GM04504 (cell line): ENCODE results near the gene FILIP1L.

Source experiments
- DNase-seq: peaks from one replicate; pipeline ENCODE4 v3.0.0-alpha.2; 2012; ENCODE audit warnings: low read depth

Gene FILIP1L

DNA sequence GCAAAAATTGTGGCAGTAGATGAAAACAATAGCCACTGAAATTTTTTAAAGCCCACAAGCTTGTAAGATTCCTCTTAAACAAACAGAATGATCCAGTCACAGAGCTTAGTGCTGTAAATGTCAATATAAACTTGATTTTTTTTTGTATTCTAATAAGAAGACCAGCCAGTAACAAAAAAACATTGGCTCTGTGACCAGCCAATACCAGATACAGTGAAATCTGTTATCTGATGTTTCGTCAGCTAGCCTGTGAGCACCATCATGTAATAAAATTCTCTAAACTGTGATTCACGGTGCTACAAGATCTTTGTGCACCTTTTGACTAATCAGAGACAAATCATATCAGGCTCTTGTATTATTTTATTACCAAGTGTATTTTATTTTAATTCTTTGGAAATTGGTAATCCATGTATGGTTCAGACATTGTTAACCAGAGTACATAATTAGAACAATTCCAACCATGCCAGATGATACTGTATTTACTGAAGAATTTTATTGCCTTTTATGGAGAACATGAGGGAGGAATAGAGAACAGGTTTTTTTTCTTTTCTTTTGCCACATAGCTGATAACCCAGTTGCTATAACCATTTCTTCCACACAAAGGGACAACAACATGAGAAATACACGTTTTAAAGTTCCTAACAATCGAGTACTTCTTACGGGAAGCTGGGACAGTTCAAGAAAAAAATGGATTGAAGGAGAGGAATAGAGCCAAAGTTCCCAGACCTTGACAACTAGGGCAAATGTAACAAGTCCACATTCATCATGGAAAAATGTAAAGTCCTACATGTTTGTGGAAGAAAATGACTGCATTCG, 71.9 kb downstream of the FILIP1L start:
- DNase-seq = peak; percentile 68

DNA sequence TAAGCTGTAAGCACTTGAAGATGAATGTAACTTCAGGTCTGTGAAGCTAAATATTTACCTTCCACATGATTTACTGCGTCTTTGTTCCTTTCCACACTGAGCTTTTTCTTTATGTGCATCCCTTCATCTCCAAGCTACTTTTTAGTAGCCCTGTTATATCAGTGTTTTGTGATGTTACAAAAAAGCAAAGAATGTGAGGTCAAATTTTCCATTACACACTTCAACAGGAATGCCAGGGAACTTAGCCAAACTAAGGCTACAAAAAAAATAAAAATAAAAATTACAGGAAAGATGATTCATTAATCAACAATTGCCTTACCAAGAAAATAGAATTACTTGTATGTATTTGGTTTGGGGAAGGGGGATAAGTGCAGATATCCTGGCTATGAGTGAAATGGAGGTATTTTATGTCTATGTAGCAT, 73.0 kb downstream of the FILIP1L start:
- peak; percentile 67 for DNase-seq

DNA sequence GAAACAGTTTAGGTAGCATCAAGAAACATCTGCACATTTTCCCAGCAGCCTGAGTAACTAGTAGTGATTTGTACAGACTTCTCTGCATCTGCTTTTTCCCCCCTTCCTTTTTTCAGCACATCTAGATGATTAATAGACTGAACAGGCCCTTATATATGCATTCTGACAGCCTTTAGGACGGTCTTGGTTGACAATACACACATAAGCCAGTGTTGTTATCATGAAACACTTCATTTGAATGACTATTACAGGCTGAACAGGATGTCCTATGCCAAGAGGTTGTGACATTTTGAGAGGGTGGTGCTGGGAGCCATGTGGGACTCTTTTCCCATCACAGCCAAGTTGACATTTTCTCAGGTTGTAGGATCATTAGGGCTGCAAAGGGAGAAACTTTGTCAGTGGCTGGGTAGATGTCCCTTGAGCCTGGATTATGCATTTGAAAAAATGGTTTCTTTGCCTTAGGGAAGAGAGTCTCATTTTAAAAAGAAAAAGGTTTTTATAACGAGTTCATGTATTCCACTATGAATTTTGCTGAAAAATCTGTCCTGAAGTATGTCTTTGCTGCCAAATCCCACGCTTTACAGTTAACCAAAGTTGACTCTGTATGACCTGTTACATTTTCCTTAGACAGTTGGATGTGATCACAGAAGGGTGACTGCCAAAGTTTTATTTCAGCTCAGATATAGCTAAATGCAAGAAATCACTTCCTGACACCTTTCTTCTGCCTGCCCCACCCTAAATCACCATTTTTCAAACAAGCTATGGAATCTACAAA, 73.7 kb downstream of the FILIP1L start:
- DNase-seq = no peak

DNA sequence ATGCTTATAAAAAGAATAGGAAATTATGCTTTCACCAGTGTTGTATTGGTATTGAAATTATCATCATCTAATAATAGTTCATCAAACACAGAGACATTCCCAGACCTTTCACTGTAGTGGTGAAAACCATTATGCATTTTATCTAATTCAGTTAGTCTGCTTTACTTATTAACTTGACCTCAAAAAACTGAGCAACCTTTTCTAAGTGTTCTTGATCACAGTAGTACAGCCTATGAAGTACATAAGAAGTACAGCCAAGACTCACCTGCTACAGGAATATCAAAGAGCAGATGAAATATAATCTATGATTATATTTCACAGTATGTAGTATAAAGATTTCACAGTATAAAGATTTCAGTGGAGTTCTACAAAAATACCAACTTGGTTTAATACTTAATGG, 75.2 kb downstream of the FILIP1L start:
- no peak for DNase-seq

DNA sequence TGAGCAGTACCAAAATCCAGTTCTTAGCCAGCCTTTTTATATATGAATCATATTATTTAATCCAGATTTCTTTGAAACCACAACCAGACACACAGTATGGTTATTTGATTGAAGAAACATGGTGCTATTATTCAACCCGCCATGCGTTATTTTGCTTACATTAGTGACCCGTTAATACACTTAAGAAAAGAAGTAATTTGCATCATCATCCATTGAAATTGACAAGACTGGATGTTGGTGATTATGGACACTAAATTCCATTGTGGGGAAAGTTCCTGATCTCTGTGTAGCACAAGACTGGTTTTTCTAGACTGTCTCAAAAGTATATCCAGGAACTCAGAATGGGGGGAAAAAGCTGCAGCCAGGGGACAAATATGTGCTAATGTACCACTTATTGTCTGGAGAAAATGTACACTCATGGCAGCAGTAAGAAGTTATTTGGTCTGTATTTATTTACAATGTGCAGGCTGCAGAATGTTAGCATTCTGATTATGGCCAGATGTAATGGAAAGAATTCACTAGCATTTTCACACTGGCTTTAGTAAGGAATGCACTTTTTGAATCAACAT, 80.3 kb downstream of the FILIP1L start:
- DNase-seq = no peak

DNA sequence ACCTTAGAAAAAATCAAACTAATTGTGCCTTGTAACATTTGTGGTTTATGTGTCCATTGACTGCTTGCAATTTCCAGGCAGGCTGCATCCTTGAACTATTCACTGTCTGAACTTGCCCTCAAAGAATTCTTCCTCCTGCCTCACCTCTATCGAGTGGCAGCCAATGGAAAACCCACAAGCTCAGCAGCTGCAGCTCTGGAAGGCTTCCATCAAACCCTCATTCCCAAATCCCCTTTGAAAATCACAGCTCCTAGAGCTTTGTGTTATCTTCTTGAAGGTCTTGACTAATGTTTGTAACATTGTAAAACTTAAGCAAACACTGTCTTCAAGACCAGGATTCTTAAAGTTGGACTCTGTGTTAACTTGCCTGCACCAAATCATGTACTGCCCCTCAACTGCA, 81.1 kb downstream of the FILIP1L start:
- DNase-seq = no peak

DNA sequence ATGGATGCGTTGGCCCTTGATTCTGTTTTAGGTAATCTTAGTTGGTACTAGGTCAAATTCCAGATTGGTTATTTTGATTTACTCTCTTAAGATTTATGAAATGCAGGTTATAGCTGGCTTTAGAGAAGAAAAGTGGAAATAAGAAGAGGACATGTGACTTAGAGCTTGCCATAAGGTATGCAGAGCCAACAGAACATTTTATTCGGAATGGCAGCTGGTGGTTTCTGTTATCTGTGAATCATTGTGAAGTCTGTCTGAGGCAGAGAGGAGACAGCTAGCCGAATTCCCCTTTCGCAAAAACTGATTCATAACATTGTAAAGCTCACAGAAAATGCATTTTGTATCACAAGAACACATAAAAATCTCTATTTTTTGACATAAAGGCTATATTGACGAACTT, 82.1 kb downstream of the FILIP1L start:
- DNase-seq = no peak

DNA sequence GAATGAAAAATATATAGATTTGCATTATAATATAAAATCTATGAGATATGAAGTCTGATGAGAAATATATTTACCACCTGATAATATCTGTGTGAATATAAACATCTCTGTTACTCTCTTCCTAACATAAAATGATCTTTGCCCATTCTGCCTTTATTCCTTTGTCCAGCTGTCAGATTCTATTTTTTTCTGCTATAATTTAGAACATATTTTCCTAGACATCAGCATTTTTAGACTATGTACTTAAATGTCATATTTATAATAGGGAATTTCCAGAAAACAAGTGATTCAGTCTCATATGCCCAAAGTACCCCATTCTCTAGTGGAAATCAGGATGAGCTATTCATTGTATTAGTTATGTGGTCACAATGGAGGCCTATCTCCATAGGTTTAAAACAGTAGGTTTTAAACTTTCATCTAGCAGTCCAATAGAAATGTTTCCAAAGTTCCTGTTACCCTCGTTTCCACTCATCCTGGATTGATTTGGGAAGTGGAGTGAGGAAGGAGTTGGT, 83.3 kb downstream of the FILIP1L start:
- DNase-seq = no peak

DNA sequence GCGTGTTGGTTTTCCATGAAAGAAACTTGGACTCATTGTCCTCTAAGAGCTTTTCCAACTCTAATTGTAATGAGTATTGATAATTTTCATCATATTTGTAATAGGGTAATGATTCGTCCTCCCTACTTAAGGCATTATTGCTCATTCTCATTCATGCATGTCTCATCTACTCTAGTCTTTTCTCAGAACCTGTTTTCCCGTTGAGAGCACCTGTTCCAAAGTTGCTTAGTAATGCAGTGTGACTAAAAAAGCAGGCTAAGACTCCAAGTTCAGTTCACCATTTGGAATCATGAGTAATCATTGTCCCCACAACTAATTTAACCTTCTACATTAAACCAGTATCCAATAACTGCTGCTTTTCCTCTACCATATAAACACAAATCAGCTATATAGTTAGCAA, 84.0 kb downstream of the FILIP1L start:
- no peak for DNase-seq

DNA sequence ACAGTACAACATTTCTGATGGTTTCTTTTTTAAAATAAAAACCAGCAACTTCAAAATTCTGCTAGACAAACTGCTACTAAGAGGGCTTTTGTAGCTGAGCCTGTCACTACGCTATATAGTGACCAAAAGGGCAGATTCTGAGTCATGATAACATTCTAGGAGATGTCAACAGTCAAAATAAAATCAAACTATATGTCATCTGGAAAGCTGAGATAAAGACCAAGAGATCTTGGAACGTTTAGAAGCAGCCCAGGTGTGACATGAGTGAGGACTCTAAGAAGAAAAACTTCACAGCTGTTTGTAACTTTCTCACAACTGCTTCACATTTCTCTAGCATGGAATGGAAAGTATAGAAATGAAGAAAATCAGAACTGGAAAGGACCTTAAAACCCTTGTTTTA, 84.6 kb downstream of the FILIP1L start:
- DNase-seq = no peak

DNA sequence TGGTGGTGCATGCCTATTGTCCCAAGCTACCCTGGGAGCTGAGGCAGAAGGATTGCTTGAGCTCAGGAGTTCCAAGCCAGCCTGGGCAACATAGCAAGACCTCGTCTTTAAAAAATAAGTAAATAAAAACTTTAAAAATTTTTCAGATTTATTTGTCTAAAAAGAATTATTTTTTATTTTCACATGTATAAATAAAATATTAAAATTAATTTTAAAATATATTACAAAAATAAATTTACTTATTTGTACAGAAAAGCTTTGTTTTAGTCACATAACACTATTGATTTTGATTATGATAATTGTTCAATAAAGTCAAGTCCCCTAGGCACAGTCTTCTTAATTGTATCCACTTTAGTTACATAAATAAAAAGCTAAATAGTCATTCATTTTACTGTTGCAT, 85.2 kb downstream of the FILIP1L start:
- no peak for DNase-seq

DNA sequence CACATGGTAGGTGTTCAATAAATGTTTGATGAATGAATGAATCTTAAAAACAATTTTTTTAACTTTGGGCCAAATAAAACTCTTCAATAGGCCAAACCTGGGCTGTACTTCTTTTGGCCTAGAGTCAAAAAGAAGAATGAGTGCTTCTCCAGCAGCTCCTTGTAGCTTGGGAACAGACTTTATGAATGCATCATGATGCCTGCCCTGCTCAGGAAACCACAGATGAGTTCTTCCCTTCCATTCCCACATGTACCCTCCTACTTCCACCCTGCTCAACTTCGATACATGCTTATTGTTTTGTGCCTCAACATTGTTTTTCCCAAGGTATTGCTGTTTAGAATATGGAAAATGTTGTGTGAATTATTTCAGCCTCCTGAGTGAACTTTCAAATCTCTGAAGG, 87.0 kb downstream of the FILIP1L start:
- DNase-seq = no peak

DNA sequence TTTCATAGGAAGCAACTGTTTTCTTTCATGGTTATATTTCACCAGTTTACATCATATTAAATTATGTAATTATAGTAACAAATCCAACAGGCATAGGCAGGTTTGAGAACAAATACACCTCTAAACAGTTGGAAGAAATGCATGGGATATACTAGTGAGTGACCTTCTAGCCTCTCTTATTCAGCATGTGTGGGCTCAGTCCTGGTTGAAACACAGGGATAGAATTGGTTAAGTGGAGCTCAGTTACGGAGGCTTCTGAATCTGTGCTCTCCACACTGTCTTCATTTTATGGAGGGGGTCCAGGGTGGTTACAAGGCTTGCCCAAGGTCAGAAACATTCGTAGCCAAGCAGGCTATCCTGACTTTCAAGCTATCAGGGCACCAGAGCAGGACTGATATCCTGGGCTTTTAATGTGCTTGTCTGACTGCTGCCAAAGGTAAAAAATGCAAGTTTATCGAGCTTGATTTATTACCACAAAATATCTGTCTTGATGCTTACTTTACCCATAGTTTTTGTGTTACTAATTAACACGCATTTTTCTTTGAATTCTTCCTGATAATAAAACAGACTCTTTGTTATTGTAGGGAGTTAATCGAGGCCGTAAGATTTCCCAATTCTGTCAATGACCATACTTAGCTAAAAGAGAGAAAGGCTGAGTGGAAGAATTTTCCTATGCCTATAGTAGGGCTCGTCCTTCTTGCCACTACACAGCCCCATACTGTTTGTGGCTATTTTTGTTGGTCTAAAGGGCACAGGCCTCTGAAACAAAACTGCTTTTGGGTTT, 89.6 kb downstream of the FILIP1L start:
- DNase-seq = no peak

DNA sequence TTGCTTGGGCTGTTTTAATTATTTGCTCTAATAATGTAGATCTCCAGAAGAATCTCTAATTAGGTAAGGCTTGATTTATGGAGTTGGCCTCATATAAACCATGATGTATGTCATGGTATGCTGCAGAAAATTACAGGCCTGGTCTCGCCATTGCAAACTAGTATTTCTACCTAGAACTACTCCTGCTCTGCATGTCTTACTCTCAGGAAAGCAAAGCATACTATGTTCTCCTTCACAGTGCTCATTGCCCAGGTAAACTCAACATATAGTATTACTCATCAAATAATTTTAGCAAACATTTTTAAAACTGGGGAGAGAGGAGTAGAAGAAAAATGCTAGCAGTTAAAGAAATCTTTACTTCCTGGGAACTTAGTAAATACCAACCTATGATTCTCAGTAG, 90.7 kb downstream of the FILIP1L start:
- no peak for DNase-seq

DNA sequence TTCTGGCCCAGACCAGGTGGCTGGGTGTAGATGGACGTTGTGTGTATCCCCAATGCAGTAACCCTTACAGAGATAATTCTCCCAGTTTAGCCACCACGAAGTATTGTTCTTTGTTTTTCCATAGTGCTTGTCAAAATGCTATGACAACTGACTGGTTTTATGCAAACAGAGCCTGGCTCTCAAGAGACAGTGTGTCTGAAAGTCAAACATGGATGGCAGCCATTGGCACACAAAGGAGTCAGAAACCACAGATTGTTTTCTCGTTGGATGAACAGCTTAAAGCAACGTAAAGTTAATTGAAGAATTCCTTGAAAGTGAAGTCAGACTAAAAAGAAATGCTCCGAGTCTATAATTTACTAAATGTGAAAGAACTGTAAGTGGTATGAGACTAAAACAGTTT, 91.2 kb downstream of the FILIP1L start:
- no peak for DNase-seq

DNA sequence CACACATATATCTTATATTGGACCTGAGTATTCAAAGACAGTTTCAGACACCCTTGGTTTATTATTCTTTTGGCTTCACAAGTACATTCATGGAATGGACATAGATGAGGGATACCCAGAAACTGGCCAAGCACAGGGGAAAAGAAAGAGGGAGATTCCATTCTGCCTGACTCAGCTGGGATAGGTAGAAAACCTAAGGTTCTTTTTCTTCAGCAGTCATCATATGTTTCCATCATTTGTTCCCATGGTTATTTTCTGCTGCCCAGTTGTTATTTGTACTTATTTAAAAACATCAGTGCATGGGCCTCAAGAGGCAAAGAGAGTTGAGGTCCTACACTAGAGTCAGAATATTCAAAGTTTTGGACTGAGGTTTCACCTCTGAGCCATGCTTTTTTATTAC, 91.8 kb downstream of the FILIP1L start:
- DNase-seq = no peak

DNA sequence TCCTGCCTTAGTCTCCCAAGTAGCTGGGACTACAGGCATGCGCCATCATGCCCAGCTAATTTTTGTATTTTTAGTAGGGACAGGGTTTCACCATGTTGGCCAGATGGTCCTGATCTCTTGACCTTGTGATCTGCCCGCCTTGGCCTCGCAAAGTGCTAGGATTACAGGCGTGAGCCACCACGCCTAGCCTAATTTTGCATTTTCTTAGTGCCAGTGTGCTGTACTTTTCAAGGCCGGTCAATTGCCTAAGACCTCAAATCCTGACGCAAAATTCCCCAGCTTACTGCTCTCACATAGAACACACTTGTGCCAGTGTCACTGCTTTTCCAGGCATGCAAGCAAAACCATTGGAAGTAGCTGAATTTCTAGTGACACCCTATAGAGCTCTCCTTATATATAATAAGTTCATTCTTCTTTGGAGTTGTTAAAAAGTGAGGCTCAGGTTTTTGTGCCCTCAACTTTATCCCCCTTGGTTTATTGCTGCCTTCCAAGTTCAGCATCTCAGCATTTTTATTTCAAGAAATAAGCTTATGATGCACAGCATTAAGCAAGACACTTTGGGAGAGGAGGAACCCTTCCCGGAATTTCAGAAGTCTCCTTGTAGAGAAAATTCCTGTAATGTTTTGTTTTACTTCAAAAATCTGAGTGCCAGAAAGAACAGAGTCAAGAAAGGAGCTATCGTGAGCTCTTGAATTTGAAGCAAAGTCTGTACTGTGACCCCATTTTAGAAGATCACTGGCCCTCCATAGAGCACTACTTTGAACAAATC, 93.2 kb downstream of the FILIP1L start:
- no peak for DNase-seq

DNA sequence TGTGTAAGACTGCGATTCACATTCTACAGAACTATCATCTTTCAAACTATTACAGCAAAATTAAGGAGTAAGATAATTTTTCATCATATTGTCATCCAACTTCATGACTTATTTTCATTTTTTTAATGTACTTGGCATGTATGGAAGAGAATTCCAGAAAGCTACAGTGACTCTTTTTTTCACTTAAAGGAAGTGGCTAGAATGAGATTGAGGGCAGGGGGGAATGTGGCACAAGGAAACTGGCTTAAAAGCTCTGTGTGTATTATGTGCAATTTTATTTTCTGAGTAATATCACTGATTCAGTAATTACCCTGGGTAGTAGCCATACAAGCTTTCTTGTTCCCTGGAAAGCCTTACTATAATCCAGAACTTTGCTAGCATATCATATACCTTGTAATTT, 94.6 kb downstream of the FILIP1L start:
- DNase-seq = no peak

DNA sequence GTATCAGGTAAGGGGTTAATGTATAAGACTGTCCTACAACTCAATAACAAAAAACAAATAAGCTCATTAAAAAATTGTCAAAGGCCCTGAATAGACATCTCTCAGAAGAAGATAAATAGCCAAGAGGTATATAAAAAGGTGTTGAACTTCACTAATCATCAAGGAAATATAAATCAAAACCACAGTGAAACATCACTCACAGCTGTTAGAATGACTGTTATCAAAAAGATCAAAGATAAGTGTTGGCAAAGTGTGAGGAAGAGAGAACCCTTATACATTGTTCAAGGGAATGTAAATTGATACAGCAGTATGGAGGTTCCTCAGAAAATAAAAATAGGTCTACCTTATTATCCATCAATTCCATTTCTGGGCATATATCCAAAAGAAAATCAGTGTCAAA, 95.5 kb downstream of the FILIP1L start:
- no peak for DNase-seq

DNA sequence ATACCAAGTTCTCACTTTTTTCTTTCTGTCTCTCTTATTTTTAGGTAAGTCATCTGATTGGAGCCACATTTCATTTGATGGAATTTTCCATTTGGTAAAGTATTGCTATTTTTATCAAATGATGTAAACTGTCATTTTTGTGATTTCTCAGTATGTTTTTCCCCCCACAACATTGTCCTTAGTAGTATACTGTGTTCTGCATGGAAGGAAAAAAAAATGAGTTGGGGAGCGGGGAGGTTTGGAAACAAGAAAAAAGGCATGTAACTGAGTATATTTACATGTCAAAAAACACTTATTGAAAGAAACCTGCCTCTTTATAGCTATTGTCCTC, 104.2 kb downstream of the FILIP1L start:
- DNase-seq = no peak

DNA sequence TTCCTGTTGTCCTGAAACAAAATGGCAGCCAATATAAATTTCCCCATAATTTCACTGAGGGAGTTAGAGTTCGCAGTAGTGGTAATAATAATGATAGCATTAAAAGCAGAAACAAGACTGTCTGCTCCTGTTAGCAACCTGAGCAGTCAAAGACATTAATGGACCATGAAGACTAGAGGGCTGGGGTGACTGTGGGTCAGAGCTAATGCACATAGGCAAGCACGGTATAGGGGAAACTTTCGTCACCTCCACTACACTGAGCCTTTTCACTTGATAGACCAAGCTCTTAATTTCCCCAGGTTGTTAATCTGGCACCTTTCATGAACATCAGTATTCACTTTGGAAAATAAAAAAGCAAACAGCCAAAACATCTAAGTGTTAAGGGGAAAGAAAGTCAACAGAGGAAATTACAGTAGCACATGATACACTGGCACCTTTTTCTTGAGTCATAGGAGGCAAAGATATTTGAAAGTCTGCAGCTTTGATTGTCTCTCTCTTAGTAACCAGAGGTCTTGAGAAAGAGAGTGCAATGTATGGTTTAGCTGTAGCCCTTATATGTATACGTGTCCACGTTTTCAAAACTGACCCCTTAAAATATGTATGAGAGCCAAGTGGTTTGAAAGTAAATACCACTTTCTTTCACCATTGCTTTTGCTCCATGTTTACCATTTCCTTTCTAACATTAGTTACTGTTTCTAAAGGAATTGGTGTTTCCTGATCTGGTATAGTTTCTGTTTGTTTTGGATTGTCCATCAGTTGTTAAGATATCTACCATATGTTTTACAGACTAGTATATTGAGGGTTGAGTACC, 104.8 kb downstream of the FILIP1L start:
- no peak for DNase-seq
